GM12891 (cell line): ENCODE data around the gene MNDA.
"Not testable (repeated sequence)": the region's sequence is repeated elsewhere in the genome, so short reads cannot be mapped to it uniquely, and the experiment has no call there.

Experiments
- DNase-seq: peaks from one replicate; pipeline ENCODE4 v3.0.0; 2011; ENCODE audit warnings: low spot score; ENCODE audit not compliant: insufficient read length
- FAIRE-seq: peaks from 2 replicates; lab custom pipeline; 2011; peaks lifted over from hg19 to GRCh38; lab: Jason Lieb, UNC
- PAX5 ChIP-seq: IDR thresholded peaks from 2 replicates; pipeline ENCODE4 v1.6.1; 2011; ENCODE audit warnings: low read length, moderate library complexity, mild to moderate bottlenecking; ENCODE audit not compliant: insufficient read depth, severe bottlenecking
- POLR2A ChIP-seq: IDR thresholded peaks from 2 replicates; pipeline ENCODE4 v1.6.1; 2011; ENCODE audit warnings: low read depth, low read length, control low read depth
- POLR2AphosphoS5 ChIP-seq: IDR thresholded peaks from 2 replicates; pipeline ENCODE4 v1.6.1; 2011; ENCODE audit warnings: low read depth, low read length, control low read depth
- POU2F2 ChIP-seq: IDR thresholded peaks from 2 replicates; pipeline ENCODE4 v1.6.1; 2011; ENCODE audit warnings: low read depth, mild to moderate bottlenecking, control low read depth, low read length, moderate library complexity
- SPI1 ChIP-seq: IDR thresholded peaks from 2 replicates; pipeline ENCODE4 v1.6.1; 2011; ENCODE audit warnings: low read depth, low read length, control low read depth
- TAF1 ChIP-seq: IDR thresholded peaks from 2 replicates; pipeline ENCODE4 v1.6.1; 2011; ENCODE audit warnings: low read depth, low read length, control low read depth

The MNDA gene

DNA sequence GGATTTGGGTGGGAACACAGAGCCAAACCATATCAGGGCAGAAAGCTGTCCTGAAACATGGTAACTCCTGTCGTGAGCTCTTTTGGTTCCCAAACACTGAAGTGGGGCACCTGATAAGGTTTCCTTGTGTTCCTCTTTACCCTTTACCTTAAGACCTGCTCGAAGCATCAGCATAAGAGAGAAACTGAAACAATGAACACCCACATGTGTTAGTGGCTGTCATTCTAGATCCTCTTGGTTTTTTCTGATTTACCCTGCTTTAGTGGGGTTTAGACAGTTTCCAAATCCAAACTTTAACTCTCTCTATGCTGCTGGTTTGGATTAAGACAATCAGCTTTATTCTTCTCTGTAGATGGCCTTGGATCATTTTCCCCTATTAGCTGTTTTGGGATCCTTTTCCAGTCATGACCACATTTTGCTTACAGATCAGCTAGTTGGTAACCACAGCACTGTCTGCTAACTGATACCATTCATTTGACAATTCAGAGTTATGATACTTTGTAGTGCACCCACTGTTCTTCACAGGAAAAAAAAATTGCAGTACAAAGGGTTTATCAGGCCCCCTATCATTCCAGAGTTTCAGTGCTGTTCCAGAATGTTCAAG, 975 bp upstream of the MNDA start:
- FAIRE-seq (peak; percentile 84), DNase-seq (no peak)
- TF ChIP-seq POU2F2 (no peak), SPI1 (peak; percentile 50)

DNA sequence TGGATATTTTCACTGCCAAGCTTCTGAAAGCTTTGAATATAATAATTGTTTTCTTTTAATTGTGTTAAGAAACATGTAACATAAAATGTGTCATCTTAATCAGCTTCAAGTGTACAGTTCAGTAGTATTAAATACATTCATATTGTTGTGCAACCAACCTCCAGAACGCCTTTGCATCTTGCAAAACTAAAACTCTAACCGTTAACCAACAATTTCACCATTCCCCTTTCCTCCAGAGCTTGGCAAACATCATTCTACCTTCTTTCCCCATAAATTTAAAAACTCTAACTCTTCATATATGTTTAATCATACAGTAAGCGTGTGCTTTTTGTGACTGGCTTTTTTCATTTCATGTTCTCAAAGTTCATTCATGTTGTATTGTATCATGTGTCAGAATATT, 2.1 kb downstream of the MNDA start:
- TF ChIP-seq SPI1: no peak
- TF ChIP-seq POLR2AphosphoS5: no peak
- no peak for TF ChIP-seq POU2F2
- no peak for TF ChIP-seq TAF1
- no peak for TF ChIP-seq PAX5
- no peak for TF ChIP-seq POLR2A
- DNase-seq (no peak), FAIRE-seq (peak; percentile 20)

DNA sequence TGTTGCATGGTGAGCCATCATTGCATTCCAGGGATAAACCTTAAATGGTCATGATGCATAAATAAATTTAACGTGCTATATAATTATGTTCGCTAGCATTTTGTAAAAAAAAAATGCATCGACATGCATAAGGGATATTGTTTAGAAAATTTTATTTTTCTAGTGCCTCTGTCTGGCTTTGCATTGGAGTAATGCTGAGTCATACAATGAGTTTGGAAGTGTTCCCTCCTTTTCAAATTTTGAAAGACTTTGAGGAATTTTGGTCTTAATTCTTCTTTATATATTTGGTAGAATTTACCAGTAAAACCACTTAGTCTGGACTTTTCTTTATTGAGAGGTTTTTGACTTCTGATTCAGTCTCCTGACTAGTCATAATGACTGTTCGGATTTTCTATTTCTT, 4.9 kb downstream of the MNDA start:
- DNase-seq (no peak), FAIRE-seq (no peak)
- no peak for TF ChIP-seq TAF1
- TF ChIP-seq POLR2A: no peak
- TF ChIP-seq POLR2AphosphoS5: no peak
- no peak for TF ChIP-seq PAX5

DNA sequence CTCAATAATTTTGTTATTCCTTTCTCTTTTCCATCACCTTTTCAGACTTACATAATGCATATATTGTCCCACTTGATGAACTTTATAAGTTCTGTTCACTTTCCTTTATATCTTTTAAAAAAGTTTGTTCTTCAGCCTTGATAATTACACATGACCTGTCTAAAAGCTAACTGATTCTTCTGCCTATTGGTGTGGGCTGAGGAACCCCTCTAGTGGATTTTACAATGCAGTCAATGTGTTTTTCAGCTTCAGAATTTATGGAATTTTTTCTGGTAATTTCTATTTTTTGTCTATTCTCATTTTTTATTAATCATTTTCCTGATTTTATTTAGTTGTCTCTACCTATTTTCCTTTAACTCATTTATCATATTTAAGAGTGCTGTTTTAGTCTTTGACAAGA, 7.5 kb downstream of the MNDA start:
- DNase-seq (no peak), FAIRE-seq (no peak)
- TF ChIP-seq PAX5 (no peak), POLR2A (no peak), TAF1 (no peak), POLR2AphosphoS5 (no peak), POU2F2 (no peak), SPI1 (no peak)

DNA sequence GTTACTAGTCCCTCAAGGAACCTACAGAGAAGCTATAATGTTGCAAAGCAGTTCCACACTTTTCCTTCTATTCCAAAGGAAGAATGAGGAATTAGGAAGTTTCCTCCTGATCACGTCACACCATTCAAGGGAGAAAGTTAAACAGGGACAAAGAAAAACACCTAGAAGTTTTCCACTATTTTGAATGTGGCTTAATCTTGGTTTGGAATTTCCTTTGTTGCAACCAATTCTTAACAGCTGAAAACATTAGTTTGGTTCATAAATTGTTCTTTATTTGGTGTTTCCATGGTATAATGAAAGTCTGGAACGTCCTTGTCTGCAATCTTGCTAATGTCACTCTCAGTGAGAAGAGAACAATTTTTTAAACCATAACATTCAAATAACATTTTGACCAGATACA, 8.4 kb downstream of the MNDA start:
- DNase-seq: no peak
- FAIRE-seq: no peak
- no peak for TF ChIP-seq PAX5
- TF ChIP-seq SPI1: no peak
- TF ChIP-seq POLR2AphosphoS5: no peak
- TF ChIP-seq POU2F2: no peak
- TF ChIP-seq TAF1: no peak
- no peak for TF ChIP-seq POLR2A

DNA sequence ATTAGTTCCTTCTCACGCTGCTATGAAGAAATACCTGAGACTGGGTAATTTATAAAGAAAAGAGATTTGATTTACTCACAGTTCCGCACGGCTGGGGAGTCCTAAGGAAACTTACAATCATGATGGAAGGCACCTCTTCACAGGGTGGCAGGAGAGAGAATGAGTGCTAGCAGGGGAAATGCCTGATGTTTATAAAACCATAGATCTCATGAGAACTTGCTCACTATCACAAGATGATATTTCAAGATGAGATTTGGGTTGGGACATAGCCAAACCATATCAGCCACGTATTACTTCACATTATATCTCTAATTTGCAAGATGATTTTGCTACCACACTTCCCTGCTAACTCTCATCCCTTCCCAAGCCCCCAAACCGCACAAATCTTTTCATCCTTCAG, 9.1 kb downstream of the MNDA start:
- FAIRE-seq (no peak), DNase-seq (no peak)
- TF ChIP-seq POU2F2 (no peak), POLR2AphosphoS5 (no peak), PAX5 (no peak), TAF1 (no peak), SPI1 (no peak), POLR2A (no peak)

DNA sequence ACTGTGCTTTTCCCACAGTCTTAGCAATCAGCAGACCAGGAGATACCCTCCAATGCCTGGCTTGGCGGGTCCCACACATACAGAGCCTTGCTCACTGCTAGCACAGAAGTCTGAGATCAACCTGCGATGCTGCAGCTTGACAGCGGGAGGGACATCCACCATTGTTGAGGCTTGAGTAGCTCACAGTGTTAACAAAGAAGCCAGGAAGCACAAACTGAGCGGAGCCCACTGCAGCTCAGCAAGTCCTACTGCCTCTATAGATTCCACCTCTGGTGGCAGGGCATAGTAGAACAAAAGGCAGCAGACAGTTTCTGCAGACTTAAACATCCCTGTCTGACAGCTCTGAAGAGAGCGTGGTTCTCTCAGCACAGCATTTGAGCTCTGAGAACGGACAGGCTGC, 33.4 kb downstream of the MNDA start:
- DNase-seq (no peak), FAIRE-seq (no peak)
- no peak for TF ChIP-seq POLR2AphosphoS5
- TF ChIP-seq PAX5: no peak
- TF ChIP-seq SPI1: no peak
- TF ChIP-seq POU2F2: no peak
- TF ChIP-seq POLR2A: no peak
- TF ChIP-seq TAF1: no peak

DNA sequence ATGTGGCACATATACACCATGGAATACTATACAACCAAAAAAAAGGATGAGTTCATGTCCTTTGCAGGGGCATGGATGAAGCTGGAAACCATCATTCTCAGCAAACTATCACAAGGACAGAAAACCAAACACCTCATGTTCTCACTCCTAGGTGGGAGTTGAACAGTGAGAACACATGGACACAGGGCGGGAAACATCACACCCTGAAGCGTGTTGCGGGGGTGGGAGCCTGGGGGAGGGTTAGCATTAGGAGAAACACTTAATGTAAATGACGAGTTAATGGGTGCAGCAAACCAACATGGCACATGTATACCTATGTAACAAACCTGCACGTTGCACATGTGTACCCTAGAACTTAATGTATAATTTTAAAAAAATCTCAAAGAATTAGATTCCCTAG, 39.3 kb downstream of the MNDA start:
- DNase-seq, FAIRE-seq: not testable (repeated sequence)

DNA sequence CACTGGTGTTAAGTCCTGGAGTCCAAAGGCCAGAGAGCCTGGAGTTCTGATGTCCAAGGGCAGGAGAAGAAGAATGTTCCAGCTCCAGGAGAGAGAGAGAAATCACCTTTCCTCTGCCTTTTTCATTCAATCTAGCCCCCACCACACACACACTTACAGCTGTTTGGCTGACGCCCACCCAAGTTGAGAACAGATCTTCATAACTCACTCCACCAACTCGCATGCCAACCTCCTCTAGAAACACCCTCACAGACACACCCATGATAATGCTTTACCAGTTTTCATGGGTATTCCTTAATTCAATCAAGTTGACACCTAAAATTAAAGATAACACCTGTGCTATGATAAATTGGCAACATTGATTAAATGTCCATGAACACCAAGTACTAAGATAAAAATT, 42.0 kb downstream of the MNDA start:
- DNase-seq: no peak
- no peak for TF ChIP-seq POLR2A
- TF ChIP-seq POU2F2: no peak
- no peak for TF ChIP-seq POLR2AphosphoS5
- TF ChIP-seq TAF1: no peak
- TF ChIP-seq SPI1: no peak
- no peak for TF ChIP-seq PAX5
- no peak for FAIRE-seq

DNA sequence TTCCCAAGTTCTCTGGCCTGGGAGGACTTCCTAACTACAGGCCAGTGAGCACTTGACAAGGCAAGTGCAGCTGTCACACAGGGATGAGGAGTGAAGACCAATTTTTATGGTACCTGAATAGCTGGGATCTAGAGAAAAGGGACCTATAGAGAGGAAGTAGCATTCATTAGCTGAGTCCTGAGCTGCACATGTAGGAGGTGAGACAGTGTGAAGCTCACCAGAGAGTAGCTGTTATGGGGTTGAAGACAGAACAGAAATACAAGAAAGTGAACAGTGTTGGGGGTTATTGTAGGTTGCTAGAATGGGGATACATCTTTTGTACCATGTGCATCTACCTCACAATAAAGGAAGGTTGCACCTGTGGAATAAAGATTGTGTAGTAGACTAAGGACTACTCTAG, 62.5 kb downstream of the MNDA start:
- no peak for TF ChIP-seq POU2F2
- DNase-seq: no peak
- no peak for FAIRE-seq

DNA sequence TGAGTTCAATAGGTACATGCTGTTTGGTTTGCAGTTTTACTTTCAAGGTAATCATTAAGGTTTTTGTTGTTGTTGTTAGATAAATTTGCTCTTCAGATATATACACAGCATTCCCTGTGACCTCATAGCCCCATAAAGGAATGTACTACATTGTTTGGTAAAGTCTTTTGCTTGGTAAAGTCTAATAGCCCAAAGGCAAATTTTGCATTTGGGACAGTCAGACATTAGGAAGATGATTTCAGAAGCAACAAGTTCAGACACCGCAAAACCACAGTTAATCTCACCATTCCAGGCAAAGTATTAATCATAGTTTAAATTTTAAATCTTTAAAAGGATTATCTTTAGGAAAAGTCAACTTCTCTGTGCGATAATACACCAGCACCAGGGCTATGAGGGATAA, 67.6 kb downstream of the MNDA start:
- DNase-seq: no peak
- TF ChIP-seq POLR2AphosphoS5: no peak
- TF ChIP-seq TAF1: no peak
- TF ChIP-seq POU2F2: no peak
- no peak for TF ChIP-seq POLR2A
- no peak for TF ChIP-seq SPI1
- no peak for TF ChIP-seq PAX5
- no peak for FAIRE-seq
